ENCODE results near the gene MAGEB1. TPM values are rescaled to one million over a fixed set of nuclear protein-coding genes. Genes with fewer than 3 reads are reported as not detected.

The MAGEB1 gene
- total RNA-seq, 2 donors from 2014 or later, result not detected

DNA sequence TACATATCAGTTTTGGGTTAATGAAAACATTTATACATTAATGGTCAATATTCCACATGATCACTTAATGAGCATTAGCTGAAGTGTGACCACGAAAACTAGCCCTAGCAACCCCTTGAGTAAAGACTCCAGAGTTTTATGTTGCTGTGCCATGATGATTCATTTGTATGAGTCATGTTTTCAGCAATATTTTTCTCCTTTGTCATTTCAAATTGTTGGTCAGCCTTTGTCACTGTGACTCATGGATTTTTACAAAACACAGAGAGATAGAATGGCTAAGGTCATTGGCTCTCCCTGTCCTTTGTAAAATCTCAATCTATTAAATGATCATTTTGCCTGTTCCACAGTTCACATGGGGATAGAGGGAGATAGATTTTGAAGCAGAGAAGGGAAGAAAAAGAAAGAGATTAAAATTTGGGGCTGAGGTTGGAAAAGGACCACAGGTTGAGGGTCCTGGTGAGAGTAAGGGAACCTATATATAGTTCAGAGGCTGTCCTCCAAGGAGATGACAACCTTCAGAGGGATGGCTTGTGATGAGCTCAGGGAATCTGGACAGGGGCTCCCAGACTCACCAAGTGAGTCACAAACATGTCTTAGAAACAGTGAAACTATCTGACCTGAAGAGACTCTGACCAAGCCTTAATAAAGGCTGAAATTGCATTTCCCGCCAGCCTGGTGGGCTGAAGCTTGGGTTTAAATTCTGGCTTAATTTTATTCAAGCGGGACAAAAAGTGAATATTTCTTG, 36.7 kb downstream of the MAGEB1 start:
- no peak for DNase-seq (ENCODE audit: low spot score)
- intact Hi-C loops (cut with DNase I), result no loop called here

DNA sequence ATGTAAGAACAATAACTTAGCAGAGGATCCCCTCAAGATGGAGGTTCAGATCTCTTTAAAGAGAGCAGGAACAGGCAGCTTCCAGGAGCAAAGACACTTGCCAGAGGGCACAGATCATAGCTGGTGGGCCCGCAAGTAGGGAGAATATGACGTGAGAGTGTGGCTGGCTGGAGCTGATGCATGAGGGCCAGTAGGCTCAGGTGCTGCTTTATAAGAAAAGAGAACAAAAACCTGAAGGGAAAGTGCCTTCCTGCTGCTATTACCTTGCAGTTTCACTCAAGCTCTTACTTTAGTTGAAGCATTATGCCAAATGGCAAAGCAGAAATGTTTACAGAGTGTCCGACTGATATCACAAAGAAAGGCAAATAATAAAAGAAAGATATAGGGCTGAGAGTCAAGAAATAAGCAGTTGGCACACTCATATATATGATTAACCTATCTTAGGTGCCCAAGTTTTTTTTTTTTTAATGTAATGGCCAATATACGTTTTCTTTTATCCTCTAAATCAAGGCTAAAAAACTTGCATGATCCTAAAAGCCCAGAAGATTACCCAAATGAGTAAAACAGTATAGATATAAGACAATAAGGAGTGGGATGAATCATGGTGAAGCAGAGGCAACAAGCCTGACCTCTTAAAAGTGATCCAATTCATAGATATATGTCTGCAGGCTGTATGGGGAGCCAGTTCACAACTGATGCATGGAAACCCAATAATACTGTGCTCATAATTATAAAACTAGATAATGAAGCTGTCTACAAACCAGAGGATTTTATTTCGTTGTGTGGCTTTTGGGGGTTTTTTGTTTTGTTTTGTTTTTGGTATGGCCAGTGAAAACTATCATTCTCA, 49.7 kb downstream of the MAGEB1 start:
- DNase-seq (ENCODE audit: low spot score), result no peak
- intact Hi-C loops (cut with DNase I), result no loop called here

DNA sequence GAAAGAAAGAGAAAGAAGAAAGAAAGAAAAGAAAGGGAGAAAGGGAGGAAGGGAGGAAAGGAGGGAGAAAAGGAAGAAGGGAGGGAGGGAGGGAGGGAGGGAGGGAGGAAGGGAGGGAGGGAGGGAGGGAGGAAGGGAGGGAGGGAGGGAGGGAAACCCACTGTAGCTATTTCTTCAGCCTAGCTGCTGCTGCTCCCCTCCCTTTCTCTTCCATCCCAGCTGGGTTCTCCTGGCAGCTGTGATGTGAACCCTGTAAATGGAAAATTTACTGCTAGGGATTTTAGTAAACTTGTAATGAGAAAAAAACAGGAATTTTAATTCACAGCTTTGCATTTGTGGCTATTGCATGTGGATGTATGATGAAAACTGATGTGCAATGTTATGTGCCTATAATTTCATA, 54.3 kb downstream of the MAGEB1 start:
- intact Hi-C loops (cut with DNase I), result no loop called here
- DNase-seq (ENCODE audit: low spot score), result no peak

Other genes starting within 250 kb of the MAGEB1 start
- gene MAGEB2, start 31.6 kb upstream of the MAGEB1 start, total RNA-seq, result not detected
- gene MAGEB3, start 16.5 kb upstream of the MAGEB1 start, total RNA-seq, result not detected
- not detected for gene MAGEB4, start 5.1 kb upstream of the MAGEB1 start, total RNA-seq
- not detected for gene NR0B1, start 62.2 kb downstream of the MAGEB1 start, total RNA-seq

All from posterior vena cava (tissue), 2 donors.